Upper lobe of left lung (tissue), 4 donors: Measurements from ENCODE around the gene TTC3.

ENCODE experiments used
- CTCF ChIP-seq, 6 experiments: fragments of 450-650 bp in 4 of 6; fragments of 200-600 bp in 2 of 6; sonication (generic) in 2 of 6; IDR thresholded peaks; one replicate each; pipeline ENCODE4 v1.5.1; 2016 to 2019; ENCODE audit warnings: antibody characterized with exemption in 6 of 6
- POLR2A ChIP-seq, 4 donors: fragments of 450-650 bp; IDR thresholded peaks; one replicate each; pipeline ENCODE4 v1.5.1; 2016 to 2017; ENCODE audit warnings: antibody characterized with exemption in 4 of 4, mild to moderate bottlenecking in 2 of 4

- no peak for TF ChIP-seq CTCF (IDR thresholded peaks at IDR 0.05)
- TF ChIP-seq POLR2A (IDR thresholded peaks at IDR 0.05), result no peak
Measured at GRCh38 chr21:37251294-37251634, 178.2 kb downstream of the TTC3 start.
